GM12873 (cell line): ENCODE measurements around the gene FAM168A.

Experiments used
- CTCF ChIP-seq: IDR thresholded peaks from 2 replicates; pipeline ENCODE4 v1.5.1; 2012; ENCODE audit warnings: low read depth, mild to moderate bottlenecking, moderate library complexity, low read length, control low read depth; ENCODE audit not compliant: insufficient read depth; ENCODE audit errors: missing control alignments

Gene FAM168A

DNA sequence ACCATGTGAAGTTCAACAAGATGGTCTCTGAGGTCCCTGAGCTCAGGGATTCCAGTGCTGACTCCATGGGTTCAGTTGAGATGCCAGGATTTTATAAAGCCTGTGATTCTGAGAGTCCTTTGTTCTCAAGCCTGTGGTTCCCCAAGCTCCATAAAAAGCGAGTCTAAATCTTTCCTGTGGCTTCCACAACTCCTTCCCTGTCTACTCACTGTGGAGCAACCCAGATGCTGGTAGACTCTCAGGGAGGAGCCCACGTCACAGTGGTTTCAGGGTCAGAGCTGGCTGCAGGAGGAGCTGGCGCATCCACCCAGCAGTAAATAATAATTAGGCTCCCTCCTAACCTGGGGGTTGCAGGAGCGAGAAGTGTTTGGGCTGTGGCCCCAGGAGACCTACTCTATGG lies 223.8 kb downstream of the FAM168A start:
- TF ChIP-seq CTCF, result no peak

DNA sequence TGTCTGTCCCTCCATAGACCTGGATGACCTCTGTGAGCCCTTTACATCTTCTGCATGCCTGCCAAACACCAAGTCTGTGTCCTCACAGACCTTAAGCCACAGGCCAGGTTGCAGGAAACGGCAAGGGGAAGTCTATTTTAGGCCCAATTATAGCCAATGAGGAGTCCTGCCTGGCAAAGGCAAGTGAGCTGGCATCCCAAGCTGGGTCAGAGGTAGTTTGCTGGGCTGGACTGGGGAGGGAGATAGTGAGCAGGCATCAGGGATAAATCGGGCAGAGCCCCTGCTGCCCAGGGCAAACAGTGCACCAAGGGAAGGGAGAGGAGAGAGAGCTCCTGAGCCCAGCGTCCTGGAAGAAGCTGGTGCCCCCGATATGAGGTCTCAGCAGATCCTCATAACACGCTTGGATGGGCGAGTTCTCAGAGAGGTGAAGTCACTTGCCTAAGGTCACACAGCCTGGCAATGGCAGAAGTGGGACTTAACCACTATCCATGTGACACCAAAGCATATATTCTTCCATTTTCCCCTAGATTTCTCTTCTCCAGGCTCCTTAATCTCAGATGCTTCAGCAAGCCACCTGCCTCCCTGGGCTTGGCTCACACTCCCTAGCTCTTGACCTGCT lies 225.4 kb downstream of the FAM168A start:
- peak; percentile 38 for TF ChIP-seq CTCF

GRCh38 chr11:73367482-73368024 lies 230.4 kb downstream of the FAM168A start:
- TF ChIP-seq CTCF, result no peak

DNA sequence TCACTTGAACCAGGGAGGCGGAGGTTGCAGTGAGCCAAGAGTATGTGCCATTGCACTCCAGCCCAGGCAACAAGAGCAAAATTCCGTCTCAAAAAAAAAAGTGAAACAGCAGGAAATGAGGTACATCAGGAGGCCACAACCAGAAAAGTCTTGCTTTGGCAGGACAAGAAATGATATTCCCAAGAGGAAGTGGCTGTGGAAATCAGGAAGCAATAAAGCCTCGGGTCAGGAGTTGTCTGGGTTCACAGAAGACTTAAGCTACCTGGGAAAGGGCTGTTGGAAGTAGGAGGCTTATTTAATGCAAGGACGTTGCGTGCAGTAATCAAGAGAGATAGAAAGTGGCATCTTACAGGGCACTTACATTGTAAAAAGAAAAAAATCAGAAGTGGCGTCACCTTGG lies 231.0 kb downstream of the FAM168A start:
- TF ChIP-seq CTCF, result no peak

- no peak for TF ChIP-seq CTCF
Observed at GRCh38 chr11:73366265-73366610, 231.7 kb downstream of the FAM168A start.

GRCh38 chr11:73365352-73366264 lies 232.3 kb downstream of the FAM168A start:
- no peak for TF ChIP-seq CTCF

DNA sequence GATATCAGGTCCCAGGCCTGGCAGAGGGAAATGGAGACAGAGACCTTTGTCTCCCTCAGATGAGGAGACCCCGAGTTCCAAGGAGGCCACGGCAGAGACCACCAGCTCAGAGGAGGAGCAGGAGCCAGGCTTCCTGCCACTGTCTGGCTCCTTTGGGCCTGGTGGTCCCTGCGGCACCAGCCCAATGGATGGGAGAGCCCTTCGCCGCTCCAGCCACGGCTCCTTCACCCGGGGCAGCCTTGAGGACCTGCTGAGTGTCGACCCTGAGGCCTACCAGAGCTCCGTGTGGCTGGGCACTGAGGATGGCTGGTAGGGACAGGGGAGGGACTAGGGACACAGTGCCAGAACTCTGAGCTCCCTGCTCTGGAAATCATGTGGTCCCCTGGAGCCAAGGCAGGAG lies 234.8 kb downstream of the FAM168A start:
- no peak for TF ChIP-seq CTCF
